ENCODE data around the gene AGAP3.

GRCh38 chr7:151139791-151140190, 53.5 kb downstream of the AGAP3 start:
- TF ChIP-seq POLR2A (IDR thresholded peaks at IDR 0.05; ENCODE audit: low read length) (no peak), GATA1 (IDR thresholded peaks at IDR 0.05; ENCODE audit: low read depth, low read length) (no peak)

Data from erythroblast (primary cell).